ENCODE results near the gene NIPAL1.

NIPAL1 gene

GRCh38 chr4:48082956-48083355 is 66.4 kb downstream of the NIPAL1 start:
- no peak overlapping the region for H3K4me2 ChIP-seq (ENCODE audit: low read length)
- no peaks in the 10 kb centered on the region for H3K36me3 ChIP-seq (ENCODE audit: control insufficient read depth, low read length)
- no peak overlapping the region for H3K27ac ChIP-seq (ENCODE audit: low read depth, low read length)
- no peaks in the 10 kb centered on the region for H3F3A ChIP-seq (ENCODE audit: control insufficient read depth, insufficient read depth)
- no peaks in the 10 kb centered on the region for H4K20me1 ChIP-seq (ENCODE audit: control insufficient read depth, insufficient read depth, low read depth, low read length)
- H3K4me3 ChIP-seq (ENCODE audit: low read length), result no peak overlapping the region
- H3K27me3 ChIP-seq (ENCODE audit: control insufficient read depth, low read length), result no peaks in the 10 kb centered on the region
- H3K9me3 ChIP-seq (ENCODE audit: control insufficient read depth, insufficient read depth, low read length), result no peaks in the 10 kb centered on the region
- H3K4me1 ChIP-seq (ENCODE audit: control insufficient read depth, low read length), result no peaks in the 10 kb centered on the region
- TF ChIP-seq, protein P1, sequence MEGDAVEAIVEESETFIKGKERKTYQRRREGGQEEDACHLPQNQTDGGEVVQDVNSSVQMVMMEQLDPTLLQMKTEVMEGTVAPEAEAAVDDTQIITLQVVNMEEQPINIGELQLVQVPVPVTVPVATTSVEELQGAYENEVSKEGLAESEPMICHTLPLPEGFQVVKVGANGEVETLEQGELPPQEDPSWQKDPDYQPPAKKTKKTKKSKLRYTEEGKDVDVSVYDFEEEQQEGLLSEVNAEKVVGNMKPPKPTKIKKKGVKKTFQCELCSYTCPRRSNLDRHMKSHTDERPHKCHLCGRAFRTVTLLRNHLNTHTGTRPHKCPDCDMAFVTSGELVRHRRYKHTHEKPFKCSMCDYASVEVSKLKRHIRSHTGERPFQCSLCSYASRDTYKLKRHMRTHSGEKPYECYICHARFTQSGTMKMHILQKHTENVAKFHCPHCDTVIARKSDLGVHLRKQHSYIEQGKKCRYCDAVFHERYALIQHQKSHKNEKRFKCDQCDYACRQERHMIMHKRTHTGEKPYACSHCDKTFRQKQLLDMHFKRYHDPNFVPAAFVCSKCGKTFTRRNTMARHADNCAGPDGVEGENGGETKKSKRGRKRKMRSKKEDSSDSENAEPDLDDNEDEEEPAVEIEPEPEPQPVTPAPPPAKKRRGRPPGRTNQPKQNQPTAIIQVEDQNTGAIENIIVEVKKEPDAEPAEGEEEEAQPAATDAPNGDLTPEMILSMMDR (IDR thresholded peaks at IDR 0.05; ENCODE audit: low read depth, low read length, poor library complexity, severe bottlenecking), result no peak
- no peak for TF ChIP-seq EZH2phosphoT487 (IDR thresholded peaks at IDR 0.05; ENCODE audit: borderline replicate concordance, low read length)
- no peaks in the 10 kb centered on the region for H3K9me2 ChIP-seq (replicated peaks; ENCODE audit: control insufficient read depth, low read length)
- H3K79me2 ChIP-seq (ENCODE audit: control insufficient read depth, low read length), result no peaks in the 10 kb centered on the region

GRCh38 chr4:48085821-48086589 is 69.4 kb downstream of the NIPAL1 start:
- Histone ChIP-seq H3K9me3 (ENCODE audit: control insufficient read depth, insufficient read depth, low read length) (no peaks in the 10 kb centered on the region), H3K4me2 (ENCODE audit: low read length) (no peak overlapping the region), H3K27ac (ENCODE audit: low read depth, low read length) (no peak overlapping the region), H4K20me1 (ENCODE audit: control insufficient read depth, insufficient read depth, low read depth, low read length) (no peaks in the 10 kb centered on the region), H3K4me3 (ENCODE audit: low read length) (no peak overlapping the region), H3K27me3 (ENCODE audit: control insufficient read depth, low read length) (no peaks in the 10 kb centered on the region), H3K79me2 (ENCODE audit: control insufficient read depth, low read length) (no peaks in the 10 kb centered on the region), H3K4me1 (ENCODE audit: control insufficient read depth, low read length) (no peaks in the 10 kb centered on the region), H3F3A (ENCODE audit: control insufficient read depth, insufficient read depth) (no peaks in the 10 kb centered on the region), H3K36me3 (ENCODE audit: control insufficient read depth, low read length) (no peaks in the 10 kb centered on the region), H3K9me2 (replicated peaks; ENCODE audit: control insufficient read depth, low read length) (no peaks in the 10 kb centered on the region)
- TF ChIP-seq, protein P1 (IDR thresholded peaks at IDR 0.05; ENCODE audit: low read depth, low read length, poor library complexity, severe bottlenecking), result no peak

All from DOHH2 (cell line).